ENCODE results near the gene CITED1.
"Not testable (repeated sequence)": the region's sequence is repeated elsewhere in the genome, so short reads cannot be mapped to it uniquely, and the experiment has no call there.

Gene CITED1

GRCh38 chrX:72305286-72306084, at the start of gene CITED1:
TSS of gene CITED1 (minus strand) at chrX:72305914. CDS start at chrX:72302869, 3,045 bp downstream.
- no peak for DNase-seq (ENCODE audit: low read depth)

- no peak for DNase-seq (ENCODE audit: low read depth)
These were observed 47.1 kb upstream of the CITED1 start for GRCh38 chrX:72352786-72353185.

GRCh38 chrX:72351606-72352334, 46.1 kb upstream of the CITED1 start:
- no peak for DNase-seq (ENCODE audit: low read depth)

GRCh38 chrX:72349190-72349589, 43.5 kb upstream of the CITED1 start:
- DNase-seq (ENCODE audit: low read depth): no peak

GRCh38 chrX:72348247-72348979, 42.7 kb upstream of the CITED1 start:
- no peak for DNase-seq (ENCODE audit: low read depth)

GRCh38 chrX:72347366-72347765, 41.7 kb upstream of the CITED1 start:
- no peak for DNase-seq (ENCODE audit: low read depth)

- DNase-seq (ENCODE audit: low read depth): no peak
These were observed 40.7 kb upstream of the CITED1 start for GRCh38 chrX:72346302-72346949.

- no peak for DNase-seq (ENCODE audit: low read depth)
These were observed 34.9 kb upstream of the CITED1 start for GRCh38 chrX:72340626-72341025.

- DNase-seq (ENCODE audit: low read depth): no peak
These were observed 34.3 kb upstream of the CITED1 start for GRCh38 chrX:72340041-72340440.

- no peak for DNase-seq (ENCODE audit: low read depth)
These were observed 24.4 kb upstream of the CITED1 start for GRCh38 chrX:72330131-72330530.

- no peak for DNase-seq (ENCODE audit: low read depth)
These were observed 21.0 kb upstream of the CITED1 start for GRCh38 chrX:72326605-72327300.

GRCh38 chrX:72319651-72320050, 13.9 kb upstream of the CITED1 start:
- not testable (repeated sequence) for DNase-seq (ENCODE audit: low read depth)

GRCh38 chrX:72317139-72317538, 11.4 kb upstream of the CITED1 start:
- no peak for DNase-seq (ENCODE audit: low read depth)

GRCh38 chrX:72316408-72317110, 10.8 kb upstream of the CITED1 start:
- no peak for DNase-seq (ENCODE audit: low read depth)

GRCh38 chrX:72314881-72315280, 9.2 kb upstream of the CITED1 start:
- no peak for DNase-seq (ENCODE audit: low read depth)

- DNase-seq (ENCODE audit: low read depth): no peak
These were observed 8.3 kb upstream of the CITED1 start for GRCh38 chrX:72313707-72314641.

- DNase-seq (ENCODE audit: low read depth): no peak
These were observed 6.7 kb upstream of the CITED1 start for GRCh38 chrX:72312311-72312940.

GRCh38 chrX:72309297-72310071, 3.8 kb upstream of the CITED1 start:
- no peak for DNase-seq (ENCODE audit: low read depth)

All from stimulated activated CD8-positive, alpha-beta memory T cell treated with anti-CD3 and anti-CD28 coated beads, Interleukin-12 subunit alpha, Interleukin-12 subunit beta, amount 100 ng/mL, for 1 hour (primary cell).